GM18498 (cell line): ENCODE measurements around the gene PRR22.
"Not testable (repeated sequence)": the region's sequence is repeated elsewhere in the genome, so short reads cannot be mapped to it uniquely, and the experiment has no call there.

Experiments used
- ATAC-seq: cut with Tn5 transposase; IDR thresholded peaks from one replicate; pipeline ENCODE4 v1.9.1; 2021; ENCODE audit warnings: mild to moderate bottlenecking, moderate library complexity; ENCODE audit not compliant: unreplicated experiment

The PRR22 gene

GRCh38 chr19:5792224-5792623 lies 7.7 kb upstream of the PRR22 start:
- no peak for ATAC-seq

GRCh38 chr19:5790559-5791520 lies 6.3 kb upstream of the PRR22 start, which contains the start of gene DUS3L:
TSS of gene DUS3L (minus strand) at chr19:5791163. CDS start at chr19:5791141, 22 bp downstream.
- ATAC-seq: peak; percentile 90

DNA sequence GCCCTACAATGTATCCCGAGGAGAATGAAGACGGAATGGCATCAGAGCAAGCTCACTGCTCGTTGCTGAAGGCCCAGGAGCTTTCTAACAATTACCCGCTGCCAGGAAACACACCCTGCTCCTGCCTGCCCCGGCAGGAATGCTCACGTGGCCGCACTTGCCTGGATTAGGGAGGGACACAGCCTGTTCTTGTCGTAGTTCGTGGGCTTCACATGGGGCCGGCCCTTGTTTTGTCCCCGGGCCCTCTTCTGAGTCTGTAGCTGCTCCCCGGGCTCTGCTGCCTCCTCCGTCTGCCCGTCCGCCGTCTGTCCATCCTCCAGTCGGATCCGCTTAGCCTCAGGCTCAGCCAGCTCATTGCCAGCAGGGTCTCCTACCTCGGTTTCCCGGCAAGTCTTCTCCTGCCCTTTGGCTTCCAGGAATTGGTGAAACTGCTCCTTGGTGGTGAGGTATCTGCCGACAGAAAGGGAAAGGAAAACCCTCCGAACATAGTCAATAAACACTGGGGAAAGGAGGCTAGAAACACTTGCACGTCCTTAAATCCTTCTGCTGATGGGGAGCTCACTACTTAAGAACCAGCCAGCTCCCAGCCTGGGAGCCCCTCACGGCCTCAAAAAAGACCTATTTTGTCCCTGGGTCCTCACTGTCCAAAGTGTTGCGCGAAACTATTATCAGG lies 5.5 kb upstream of the PRR22 start:
- ATAC-seq: no peak

DNA sequence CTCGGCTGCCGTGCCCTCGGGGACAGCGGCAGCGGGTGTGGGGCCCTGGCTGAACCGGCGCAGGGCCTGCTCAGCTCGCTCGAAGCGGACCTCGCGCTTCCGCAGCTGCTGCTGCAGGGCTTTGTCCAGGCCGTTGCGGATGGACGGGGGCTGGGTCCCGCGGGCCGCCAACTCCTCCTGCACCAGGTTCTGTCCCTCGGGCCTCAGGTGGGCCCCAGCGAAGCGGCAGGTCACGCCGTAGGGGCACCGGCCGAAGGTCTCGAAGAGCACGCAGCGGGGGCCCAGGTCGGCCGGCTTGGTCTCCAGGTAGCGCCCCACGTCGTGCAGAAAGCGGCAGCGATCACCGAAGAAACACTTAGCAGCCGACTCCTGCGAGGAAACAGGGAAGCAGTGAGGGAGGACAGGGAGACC lies 4.8 kb upstream of the PRR22 start:
- ATAC-seq: no peak

- ATAC-seq: no peak
Observed at GRCh38 chr19:5788422-5788821, 3.9 kb upstream of the PRR22 start.

GRCh38 chr19:5787409-5788182 lies 3.0 kb upstream of the PRR22 start:
- ATAC-seq: no peak

DNA sequence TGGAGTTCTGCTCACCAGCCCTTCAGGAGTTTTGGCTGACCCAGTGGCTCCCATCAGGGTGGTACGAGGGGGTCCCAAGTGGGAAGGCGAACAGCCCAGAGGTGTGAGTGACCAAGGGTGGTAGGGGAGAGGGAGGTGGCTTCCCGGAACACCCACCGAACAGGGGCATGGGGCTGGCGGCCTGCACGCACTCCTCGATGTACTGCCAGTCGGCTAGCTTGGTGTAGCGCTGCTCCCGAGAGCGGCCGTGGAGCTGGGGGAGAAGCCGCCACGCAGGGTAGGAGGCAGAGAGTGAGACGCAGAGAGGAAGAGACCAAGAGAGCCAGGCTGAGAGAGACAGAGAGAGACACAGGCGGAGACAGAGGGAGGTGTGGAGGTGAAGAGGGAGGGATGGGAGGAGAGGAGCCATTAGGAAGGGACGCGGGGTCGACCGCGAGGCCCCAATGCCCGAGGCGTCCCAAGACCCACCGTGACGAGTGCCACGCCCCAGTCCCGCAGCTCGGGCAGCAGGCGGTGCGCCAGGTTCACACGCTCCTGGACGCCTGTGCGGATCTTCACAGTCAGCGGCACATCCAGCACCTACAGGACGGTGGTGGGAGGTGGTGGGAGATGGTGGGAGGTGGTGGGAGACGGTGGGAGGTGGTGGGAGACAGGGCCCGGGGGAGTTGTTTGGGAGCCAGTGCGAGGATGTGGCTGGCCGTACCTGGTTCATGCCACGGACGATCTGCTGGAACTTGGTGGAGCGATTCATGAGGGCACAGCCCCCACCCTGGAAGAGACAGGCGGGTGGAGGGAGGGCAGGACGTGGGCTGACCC lies 2.3 kb upstream of the PRR22 start:
- ATAC-seq: no peak

DNA sequence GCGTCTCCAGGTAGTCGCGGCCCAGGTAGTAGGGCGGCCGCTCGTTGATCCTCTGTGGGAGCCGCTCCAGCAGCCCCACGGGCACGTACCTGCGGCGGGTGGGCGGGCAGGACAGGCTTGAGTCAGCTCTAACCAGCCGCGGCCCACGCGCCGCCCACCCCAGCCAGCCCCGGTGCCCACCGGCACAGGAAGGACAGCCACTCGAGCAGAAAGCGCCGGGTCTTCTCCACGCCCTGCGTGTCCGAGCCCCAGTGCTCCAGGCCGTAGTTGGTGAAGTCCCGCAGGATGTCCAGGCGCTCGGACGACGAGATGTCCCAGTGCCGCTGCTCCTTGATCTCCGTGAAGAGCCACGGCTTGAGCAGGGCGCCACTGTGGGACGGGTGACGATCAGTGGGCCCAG lies 877 bp upstream of the PRR22 start:
- no peak for ATAC-seq

DNA sequence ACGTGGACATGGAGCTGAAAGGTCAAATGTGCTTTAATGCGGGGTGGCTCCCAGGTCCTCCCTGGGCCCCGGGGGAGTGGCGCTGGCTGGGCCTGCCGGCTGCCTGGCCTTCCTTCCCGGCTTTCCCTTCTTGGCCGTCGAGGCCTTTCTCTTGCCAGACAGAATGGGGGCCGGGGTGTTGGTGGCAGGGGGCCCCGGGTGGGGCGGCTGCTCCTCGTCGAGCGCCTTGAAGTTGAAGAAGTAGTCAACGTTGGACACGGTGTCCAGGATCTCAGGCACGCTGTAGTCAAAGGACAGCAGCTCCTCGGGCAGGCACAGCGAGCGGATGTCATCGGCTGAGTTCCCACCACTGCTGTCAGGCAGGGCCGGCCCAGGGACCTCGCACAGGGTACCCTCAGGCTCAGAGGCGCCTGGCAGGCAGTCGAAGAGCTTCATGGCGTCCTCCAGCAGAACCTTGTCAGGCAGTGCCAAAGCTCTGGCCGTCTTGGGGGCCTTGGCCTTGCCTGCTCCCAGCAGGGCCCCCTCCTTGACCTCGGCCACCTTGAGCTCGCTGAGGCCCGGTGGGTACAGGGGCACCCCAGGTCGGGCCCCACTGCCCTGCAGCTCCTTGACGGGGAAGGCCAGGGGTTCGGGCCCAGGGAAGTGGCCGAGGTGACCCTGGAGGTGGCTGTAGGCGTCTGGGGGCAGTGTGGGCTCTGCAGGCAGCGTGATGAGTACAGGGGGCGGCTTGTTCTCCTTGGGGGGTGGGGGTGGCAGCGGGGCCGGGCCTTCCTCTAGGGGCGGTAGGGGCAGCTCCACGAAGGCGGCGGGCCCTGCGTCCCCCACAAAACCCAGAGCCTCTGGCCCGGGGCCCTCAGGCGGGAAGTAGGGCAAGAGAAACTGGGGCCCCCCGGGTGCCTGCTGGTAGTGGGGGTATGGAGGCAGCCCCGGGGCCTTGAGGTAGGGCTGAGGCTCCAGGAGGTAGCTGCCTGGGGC lies 1.3 kb downstream of the PRR22 start:
- no peak for ATAC-seq

GRCh38 chr19:5782322-5782721 lies 2.2 kb downstream of the PRR22 start:
- ATAC-seq: no peak

DNA sequence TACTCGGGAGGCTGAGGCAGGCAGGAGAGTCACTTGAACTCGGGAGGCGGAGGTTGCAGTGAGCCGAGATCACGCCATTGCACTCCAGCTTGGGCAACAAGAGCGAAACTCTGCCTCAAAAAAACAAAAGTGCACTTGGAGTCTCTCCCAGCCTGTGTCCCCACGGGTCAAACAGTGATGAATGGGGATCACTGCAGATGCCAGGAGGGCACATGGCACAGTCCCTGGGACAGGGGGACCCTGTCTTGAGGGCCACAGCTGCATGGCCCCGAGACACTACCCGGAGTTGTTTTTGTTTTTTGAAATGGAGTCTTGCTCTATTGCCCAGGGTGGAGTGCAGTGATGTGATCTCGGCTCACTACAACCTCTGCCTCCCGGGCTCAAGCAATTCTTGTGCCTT lies 3.6 kb downstream of the PRR22 start:
- not testable (repeated sequence) for ATAC-seq

GRCh38 chr19:5778402-5778801 lies 6.1 kb downstream of the PRR22 start:
- ATAC-seq: no peak

DNA sequence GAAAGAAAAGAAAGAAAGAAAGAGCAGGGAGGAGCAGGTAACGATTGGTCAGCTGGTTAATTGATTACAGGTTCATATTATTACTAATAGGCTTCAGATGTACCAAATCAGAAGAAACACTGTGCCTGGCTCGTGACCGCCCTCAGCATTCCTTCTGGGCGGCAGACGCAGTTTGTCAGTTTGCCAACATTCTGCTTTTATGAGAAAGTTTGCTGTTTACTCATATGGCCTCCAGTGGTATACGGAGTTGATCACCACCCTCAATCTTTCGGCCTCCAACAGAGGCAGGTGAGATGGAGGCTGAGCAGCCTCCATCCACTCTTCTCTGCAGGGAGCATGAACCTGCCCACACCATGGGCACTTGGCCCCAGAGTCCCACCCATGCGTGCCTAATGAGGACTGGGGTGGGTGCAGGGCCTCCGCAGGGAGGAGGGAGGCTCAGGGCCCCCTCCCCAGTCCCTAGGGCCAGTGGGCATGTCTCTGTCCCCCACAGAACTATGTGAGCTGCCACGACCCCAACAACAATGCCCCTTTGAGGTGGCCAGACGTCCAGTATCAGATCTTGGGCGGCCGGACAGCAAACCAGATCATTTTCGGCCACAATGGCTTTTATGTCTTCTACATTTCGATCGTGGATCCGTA lies 8.8 kb downstream of the PRR22 start:
- ATAC-seq: no peak

DNA sequence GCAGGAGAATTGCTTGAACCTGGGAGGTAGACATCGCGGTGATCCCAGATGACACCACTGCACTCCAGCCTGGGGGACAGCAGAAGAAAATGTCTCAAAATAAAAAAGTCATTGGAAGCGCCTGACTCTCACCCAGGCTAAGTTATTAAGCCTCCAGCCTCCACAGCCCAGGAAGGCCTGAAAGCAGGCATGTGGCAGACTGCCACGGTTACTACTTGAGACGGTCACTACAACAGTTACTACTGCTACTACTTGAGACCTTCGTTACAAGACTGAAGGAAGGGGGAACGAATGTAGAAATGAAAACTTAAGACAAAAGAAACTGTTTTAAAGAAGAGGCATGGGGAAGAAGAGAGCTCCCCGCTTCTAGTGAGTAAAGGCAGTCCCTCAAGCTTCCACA lies 9.6 kb downstream of the PRR22 start:
- ATAC-seq: no peak

GRCh38 chr19:5773276-5773675 lies 11.3 kb downstream of the PRR22 start:
- no peak for ATAC-seq

GRCh38 chr19:5772416-5772815 lies 12.1 kb downstream of the PRR22 start:
- ATAC-seq: no peak

DNA sequence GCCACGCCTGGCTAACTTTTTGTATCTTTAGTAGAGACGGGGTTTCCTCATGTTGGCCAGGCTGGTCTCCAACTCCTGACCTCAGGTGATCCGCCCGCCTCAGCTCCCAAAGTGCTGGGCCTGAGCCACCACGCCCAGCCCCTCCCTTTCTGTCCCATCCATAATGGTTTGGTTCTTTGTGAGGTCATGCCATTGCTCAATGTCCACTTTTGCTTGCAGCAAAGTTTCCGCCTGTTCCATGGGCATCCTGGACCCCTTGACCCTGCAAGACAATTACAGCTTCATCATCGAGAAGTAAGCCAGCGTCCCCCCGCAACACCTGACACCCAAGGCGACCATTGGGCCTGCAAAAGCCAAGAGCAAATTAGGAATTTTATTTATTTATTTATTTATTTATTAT lies 16.6 kb downstream of the PRR22 start:
- no peak for ATAC-seq

DNA sequence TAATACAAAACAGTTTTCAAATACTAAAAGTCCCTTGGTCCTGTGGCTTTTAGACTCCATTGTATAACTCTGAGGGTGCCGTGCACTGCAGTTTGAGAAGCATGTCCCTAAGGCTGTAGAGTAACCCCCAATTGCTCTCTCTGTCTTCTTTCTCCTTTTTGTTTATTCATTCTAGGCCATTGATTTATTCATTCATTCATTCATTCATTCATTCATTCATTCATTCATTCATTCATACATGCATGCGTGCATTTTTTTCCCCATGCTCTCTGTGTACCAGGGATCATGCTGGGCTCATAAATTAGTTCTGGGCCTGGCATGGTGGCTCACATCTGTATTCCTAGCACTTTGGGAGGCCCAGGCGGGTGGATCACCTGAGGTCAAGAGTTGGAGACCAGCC lies 19.3 kb downstream of the PRR22 start:
- no peak for ATAC-seq
